Sigmoid colon (tissue), 7 donors: ENCODE data around the gene S1PR5. TPM values are rescaled to one million over a fixed set of nuclear protein-coding genes. Genes with fewer than 3 reads are reported as not detected.
"Not testable (repeated sequence)": the region's sequence is repeated elsewhere in the genome, so short reads cannot be mapped to it uniquely, and the experiment has no call there.

Experiments used
- DNase-seq: peaks from one replicate; pipeline ENCODE4 v3.0.0-alpha.2; 2019
- H3K27ac ChIP-seq, 4 donors: fragments of 200-600 bp; sonication (generic); one replicate each; pipeline ENCODE4 v1.5.1; 2016 to 2019; ENCODE audit warnings: mild to moderate bottlenecking in 1 of 4
- H3K27me3 ChIP-seq, 3 donors: fragments of 200-600 bp; sonication (generic); one replicate each; pipeline ENCODE4 v1.5.1; 2019; ENCODE audit warnings: mild to moderate bottlenecking in 1 of 3
- H3K36me3 ChIP-seq, 4 donors: fragments of 200-600 bp; sonication (generic); one replicate each; pipeline ENCODE4 v1.5.1; 2016 to 2019
- H3K4me1 ChIP-seq, 4 donors: fragments of 200-600 bp; sonication (generic); one replicate each; pipeline ENCODE4 v1.5.1; 2017 to 2019
- H3K4me3 ChIP-seq, 4 donors: fragments of 200-600 bp; sonication (generic); one replicate each; pipeline ENCODE4 v1.5.1; 2017 to 2019; ENCODE audit warnings: mild to moderate bottlenecking in 2 of 4, moderate library complexity in 1 of 4
- H3K9me3 ChIP-seq, 4 donors: fragments of 200-600 bp in 3 of 4; sonication (generic) in 3 of 4; one replicate each; pipeline versions ENCODE4 v1.5.1 to v1.6.1; 2013 to 2019
- CTCF ChIP-seq, 4 experiments: fragments of 450-650 bp in 3 of 4; fragments of 200-600 bp in 1 of 4; IDR thresholded peaks; one replicate each; pipeline ENCODE4 v1.5.1; 2016 to 2019; ENCODE audit warnings: antibody characterized with exemption in 4 of 4, mild to moderate bottlenecking in 3 of 4, moderate library complexity in 2 of 4
- EP300 ChIP-seq, 4 donors: sonication (generic); formaldehyde crosslinking; IDR thresholded peaks; one replicate each; pipeline ENCODE4 v1.6.1; 2017; ENCODE audit warnings: antibody characterized with exemption in 4 of 4
- POLR2A ChIP-seq, 2 donors: fragments of 450-650 bp; IDR thresholded peaks; one replicate each; pipeline ENCODE4 v1.6.1; 2016; ENCODE audit warnings: antibody characterized with exemption in 2 of 2, mild to moderate bottlenecking in 2 of 2, moderate library complexity in 2 of 2
- POLR2AphosphoS5 ChIP-seq, 4 donors: sonication (generic); formaldehyde crosslinking; IDR thresholded peaks; one replicate each; pipeline ENCODE4 v1.6.1; 2017; ENCODE audit warnings: antibody characterized with exemption in 4 of 4
- WGBS, 2 donors: extraction: QIAGEN DNeasy Blood & Tissue Kit; methylation state at CpG; one replicate each; pipeline ENCODE4 v1.1.7; 2013; 5-methylcytosine and 5-hydroxymethylcytosine counted together
- intact Hi-C: fragments of 100-400 bp; cut with DNase I; formaldehyde crosslinking; loops from one replicate; pipeline ENCODE4 v1.15.1; 2023
- polyA plus RNA-seq, 3 donors: library from polyadenylated mRNA; stranded (reverse); fragments of 200-250 nt; gene quantifications; one replicate each; pipeline ENCODE4 v1.2.3, GENCODE V29; 2013
- total RNA-seq, 4 donors: library from RNA; depleted of rRNA; stranded (reverse); fragments of >200 nt; gene quantifications; one replicate each; pipeline ENCODE4 v1.1.0, GENCODE V29; 2016
- donor health status: healthy with polysubstance abuse.
- donor health status: Bipolar disorder and iron deficiency.
- donor health status: healthy.

S1PR5 gene
- total and polyA plus RNA-seq, 7 donors: 0.07 TPM; not detected in 6

DNA sequence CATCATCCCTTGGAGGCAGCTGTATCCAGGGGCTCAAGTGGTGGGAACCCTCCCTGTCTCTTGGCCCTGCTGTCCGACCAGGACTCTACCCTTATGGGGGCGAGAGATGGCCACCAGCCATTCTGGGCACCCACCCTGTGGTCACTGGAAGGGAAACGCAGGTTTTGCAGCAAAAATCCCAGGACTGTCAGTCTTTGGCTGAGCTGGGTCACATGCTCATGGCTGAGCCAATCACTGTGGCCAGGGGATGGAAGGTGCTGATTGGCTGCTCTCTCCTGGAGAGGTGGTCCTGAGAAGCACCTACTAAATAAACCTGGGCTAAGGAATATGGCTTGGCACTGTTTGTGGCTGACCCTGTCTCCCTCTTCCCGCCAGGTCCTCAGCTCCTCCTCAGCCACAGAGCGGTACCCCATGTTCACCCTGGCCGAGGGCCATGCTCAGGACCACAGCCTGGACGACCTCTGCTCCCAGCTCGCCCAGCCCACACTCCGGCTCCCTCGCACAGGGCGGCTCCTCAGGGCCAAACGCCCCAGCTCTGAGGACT lies 35.3 kb upstream of the S1PR5 start:
- no peak overlapping the region for H3K27ac ChIP-seq
- no peaks in the 10 kb centered on the region for H3K4me1 ChIP-seq

GRCh38 chr19:10551698-10552301 lies 34.6 kb upstream of the S1PR5 start:
- Histone ChIP-seq H3K27ac (no peak overlapping the region), H3K9me3 (no peaks in the 10 kb centered on the region)
- intact Hi-C loops: no loop called here

More for the DNA sequence above, 35.3 kb upstream of the S1PR5 start:
- DNase-seq: no peak
- Histone ChIP-seq H3K27me3 (no peaks in the 10 kb centered on the region), H3K4me3 (no peak overlapping the region), H3K36me3 (peaks cover 26 to 100% (median 51%) of the 10 kb centered on the region in 4 donors), H3K9me3 (no peaks in the 10 kb centered on the region)
- WGBS, 2 donors: 52 to 76% methylated on average over 12 of the region's 12 CpGs
- TF ChIP-seq POLR2A (IDR thresholded peaks at IDR 0.05): no peak
- TF ChIP-seq EP300 (IDR thresholded peaks at IDR 0.05): no peak
- TF ChIP-seq CTCF (IDR thresholded peaks at IDR 0.05): no peak
- no peak for TF ChIP-seq POLR2AphosphoS5 (IDR thresholded peaks at IDR 0.05)
- intact Hi-C loops: no loop called here

GRCh38 chr19:10551006-10551405 lies 33.8 kb upstream of the S1PR5 start:
- H3K9me3 ChIP-seq, H3K27me3 ChIP-seq, intact Hi-C loops, H3K27ac ChIP-seq, H3K4me1 ChIP-seq, H3K4me3 ChIP-seq, DNase-seq: not testable (repeated sequence)
- H3K36me3 ChIP-seq: peaks cover 23 to 96% (median 55%) of the 10 kb centered on the region in 4 donors
- 47 to 83% methylated on average over 9 of the region's 9 CpGs for WGBS, 2 donors

More at GRCh38 chr19:10551698-10552301, 34.6 kb upstream of the S1PR5 start:
- WGBS, 2 donors: 89 to 91% methylated on average over 12 of the region's 12 CpGs
- TF ChIP-seq POLR2AphosphoS5 (IDR thresholded peaks at IDR 0.05): no peak
- TF ChIP-seq EP300 (IDR thresholded peaks at IDR 0.05): no peak
- no peak for TF ChIP-seq CTCF (IDR thresholded peaks at IDR 0.05)
- TF ChIP-seq POLR2A (IDR thresholded peaks at IDR 0.05): no peak
- Histone ChIP-seq H3K4me1 (no peaks in the 10 kb centered on the region), H3K36me3 (peaks cover 23 to 100% (median 53%) of the 10 kb centered on the region in 4 donors), H3K4me3 (no peak overlapping the region), H3K27me3 (no peaks in the 10 kb centered on the region)
- DNase-seq: no peak

- Histone ChIP-seq H3K4me1 (peaks cover 0 to 7% (median 5%) of the 10 kb centered on the region in 4 donors), H3K4me3 (no peak overlapping the region), H3K36me3 (peaks cover 23 to 90% (median 55%) of the 10 kb centered on the region in 4 donors), H3K27me3 (no peaks in the 10 kb centered on the region), H3K9me3 (no peaks in the 10 kb centered on the region), H3K27ac (no peak overlapping the region)
- no peak for DNase-seq
- WGBS, 2 donors: 85 to 94% methylated on average over 6 of the region's 6 CpGs
- intact Hi-C loops: no loop called here
- TF ChIP-seq POLR2AphosphoS5 (IDR thresholded peaks at IDR 0.05) (no peak), POLR2A (IDR thresholded peaks at IDR 0.05) (no peak), CTCF (IDR thresholded peaks at IDR 0.05) (no peak), EP300 (IDR thresholded peaks at IDR 0.05) (no peak)
Observed at GRCh38 chr19:10550336-10550735, 33.1 kb upstream of the S1PR5 start.

- H3K9me3 ChIP-seq: no peaks in the 10 kb centered on the region
- H3K27me3 ChIP-seq: no peaks in the 10 kb centered on the region
- no peak for DNase-seq
- intact Hi-C loops: no loop called here
- WGBS, 2 donors: 80 to 90% methylated on average over 7 of the region's 7 CpGs
- H3K27ac ChIP-seq: no peak overlapping the region
- peaks cover 0 to 13% (median 12%) of the 10 kb centered on the region in 4 donors for H3K4me1 ChIP-seq
- TF ChIP-seq POLR2AphosphoS5 (IDR thresholded peaks at IDR 0.05) (no peak), EP300 (IDR thresholded peaks at IDR 0.05) (no peak), POLR2A (IDR thresholded peaks at IDR 0.05) (no peak), CTCF (IDR thresholded peaks at IDR 0.05) (no peak)
- H3K36me3 ChIP-seq: peaks cover 23 to 84% (median 53%) of the 10 kb centered on the region in 4 donors
- H3K4me3 ChIP-seq: no peak overlapping the region
Observed at GRCh38 chr19:10549733-10550132, 32.5 kb upstream of the S1PR5 start.
